OCI-LY7 (cell line): ENCODE results near the gene PPM1J. TPM values are rescaled to one million over a fixed set of nuclear protein-coding genes. Genes with fewer than 3 reads are reported as not detected.
"Not testable (repeated sequence)": the region's sequence is repeated elsewhere in the genome, so short reads cannot be mapped to it uniquely, and the experiment has no call there.

Experiments used
- BruUV-seq: library from RNA; stranded (reverse); fragments of 400-500 nt; replicated peaks from 2 replicates; lab custom pipeline; 2021; lab: Mats Ljungman, UMichigan
- CTCF ChIA-PET: fragments of 300-600 bp; sonication (Branson Sonifier 250); formaldehyde crosslinking; loops from one replicate; lab custom pipeline; 2022; ENCODE audit warnings: antibody characterized with exemption; ENCODE audit not compliant: unreplicated experiment; lab: Charles Lee
- POLR2A ChIA-PET: fragments of 300-600 bp; sonication (Branson Sonifier 250); formaldehyde crosslinking; loops from one replicate; lab custom pipeline; 2022; ENCODE audit warnings: antibody characterized with exemption; lab: Charles Lee
- DNase-seq: peaks from one replicate; pipeline ENCODE4 v3.0.0-alpha.2; 2015; ENCODE audit warnings: low spot score
- H2AFZ ChIP-seq: fragments of 200-600 bp; sonication (generic), shearing (Covaris generic); 2 replicates; pipeline ENCODE4 v1.6.1; 2014; ENCODE audit warnings: mild to moderate bottlenecking, antibody characterized with exemption, low read length, moderate library complexity
- H3K27ac ChIP-seq: fragments of 200-600 bp; sonication (generic); 2 replicates; pipeline ENCODE4 v1.5.1; 2014; ENCODE audit warnings: mixed run types, low read depth, mild to moderate bottlenecking, moderate library complexity, low read length, inconsistent platforms; ENCODE audit not compliant: poor library complexity, severe bottlenecking
- H3K36me3 ChIP-seq: fragments of 200-600 bp; sonication (generic); 2 replicates; pipeline ENCODE4 v1.6.1; 2014; ENCODE audit warnings: mild to moderate bottlenecking, antibody characterized with exemption, low read length, moderate library complexity, mixed read lengths; ENCODE audit not compliant: insufficient read depth
- H3K4me1 ChIP-seq: fragments of 200-600 bp; sonication (generic); 2 replicates; pipeline ENCODE4 v1.5.1; 2014; ENCODE audit warnings: mild to moderate bottlenecking, low read length; ENCODE audit not compliant: insufficient read depth, poor library complexity, severe bottlenecking
- H3K4me2 ChIP-seq: fragments of 200-600 bp; sonication (generic); 2 replicates; pipeline ENCODE4 v1.6.1; 2014; ENCODE audit warnings: mild to moderate bottlenecking, low read length
- H3K4me3 ChIP-seq: fragments of 200-600 bp; sonication (generic); 2 replicates; pipeline ENCODE4 v1.5.1; 2014; ENCODE audit warnings: mild to moderate bottlenecking, low read depth, low read length; ENCODE audit not compliant: poor library complexity, severe bottlenecking
- H3K79me2 ChIP-seq: fragments of 200-600 bp; sonication (generic); 2 replicates; pipeline ENCODE4 v1.6.1; 2016; ENCODE audit warnings: low read depth, mild to moderate bottlenecking, low read length, moderate library complexity, mixed read lengths; ENCODE audit not compliant: insufficient read depth
- H3K9me2 ChIP-seq: fragments of 200-600 bp; sonication (generic); 2 replicates; pipeline ENCODE4 v1.6.1; 2016; ENCODE audit warnings: mild to moderate bottlenecking, low read length, mixed read lengths; ENCODE audit not compliant: insufficient read depth
- H3K9me3 ChIP-seq: fragments of 200-600 bp; sonication (generic); 2 replicates; pipeline ENCODE4 v1.6.1; 2014; ENCODE audit warnings: mild to moderate bottlenecking, mixed run types, low read length, mixed read lengths
- H4K20me1 ChIP-seq: fragments of 200-600 bp; sonication (generic); 2 replicates; pipeline ENCODE4 v1.6.1; 2014; ENCODE audit warnings: mild to moderate bottlenecking, antibody characterized with exemption, low read length, moderate library complexity, mixed read lengths; ENCODE audit not compliant: insufficient read depth
- CTCF ChIP-seq: fragments of 200-600 bp; sonication (generic); conservative IDR thresholded peaks from 2 replicates; pipeline ENCODE4 v1.5.1; 2014; ENCODE audit warnings: mild to moderate bottlenecking, antibody characterized with exemption, low read length, moderate library complexity, mixed read lengths
- EZH2phosphoT487 ChIP-seq: fragments of 200-600 bp; sonication (generic); IDR thresholded peaks from 2 replicates; pipeline ENCODE4 v1.6.1; 2018; ENCODE audit warnings: low read depth, borderline replicate concordance, mild to moderate bottlenecking, mixed run types, antibody characterized with exemption, low read length, moderate library complexity, mixed read lengths
- intact Hi-C: fragments of 100-400 bp; cut with micrococcal nuclease; formaldehyde crosslinking; loops from one replicate; pipeline ENCODE4 v1.10.0; 2022; ENCODE audit not compliant: unreplicated experiment
- total RNA-seq, 2 experiments: library from RNA; depleted of rRNA in 1 of 2; stranded (reverse); fragments of >200 nt in 1 of 2; shearing (Covaris generic) in 1 of 2; gene quantifications; 2 replicates each; pipeline ENCODE4 v1.2.3, GENCODE V29; 2014 to 2022

PPM1J gene
- total RNA-seq, 2 experiments from 2014 or later, result 1.5 to 4.2 TPM

GRCh38 chr1:112727716-112728115 is 12.6 kb upstream of the PPM1J start:
- CTCF ChIA-PET, result no interaction called here
- no peaks in the 10 kb centered on the region for H3K79me2 ChIP-seq
- DNase-seq, result no peak
- H3K4me2 ChIP-seq, result no peak overlapping the region
- no TSS peak for BruUV-seq
- no peaks in the 10 kb centered on the region for H4K20me1 ChIP-seq
- H3K4me3 ChIP-seq, result no peak overlapping the region
- no peaks in the 10 kb centered on the region for H3K36me3 ChIP-seq
- H3K9me3 ChIP-seq, result no peaks in the 10 kb centered on the region
- H3K27ac ChIP-seq, result no peak overlapping the region
- TF ChIP-seq CTCF (no peak), EZH2phosphoT487 (no peak)
- POLR2A ChIA-PET, result no interaction called here
- peaks cover 4% of the 10 kb centered on the region for H3K4me1 ChIP-seq
- H2AFZ ChIP-seq, result no peak overlapping the region
- no peaks in the 10 kb centered on the region for H3K9me2 ChIP-seq
- intact Hi-C loops, result no loop called here

GRCh38 chr1:112724240-112724639 is 9.1 kb upstream of the PPM1J start:
- H3K4me2 ChIP-seq, result not testable (repeated sequence)

GRCh38 chr1:112723511-112723839 is 8.3 kb upstream of the PPM1J start:
- Histone ChIP-seq H3K4me3 (no peak overlapping the region), H2AFZ (no peak overlapping the region), H3K36me3 (no peaks in the 10 kb centered on the region), H3K9me2 (no peaks in the 10 kb centered on the region), H3K4me2 (no peak overlapping the region), H4K20me1 (no peaks in the 10 kb centered on the region), H3K9me3 (no peaks in the 10 kb centered on the region), H3K27ac (no peak overlapping the region), H3K4me1 (no peaks in the 10 kb centered on the region), H3K79me2 (no peaks in the 10 kb centered on the region)
- BruUV-seq, result no TSS peak
- DNase-seq, result no peak
- intact Hi-C loops, result no loop called here
- CTCF ChIA-PET, result interaction anchor here (0.8 kb wide), 1 partner anchor 81 kb away, joined by 3 read pairs; no protein-coding TSS in a partner anchor
- POLR2A ChIA-PET, result no interaction called here
- TF ChIP-seq EZH2phosphoT487, result no peak
- no peak for TF ChIP-seq CTCF

More at GRCh38 chr1:112724240-112724639, 9.1 kb upstream of the PPM1J start:
- H3K36me3 ChIP-seq, BruUV-seq, H3K4me3 ChIP-seq, H3K79me2 ChIP-seq, CTCF ChIA-PET, DNase-seq, H2AFZ ChIP-seq, H3K9me2 ChIP-seq, H4K20me1 ChIP-seq, H3K4me1 ChIP-seq, H3K9me3 ChIP-seq, H3K27ac ChIP-seq, POLR2A ChIA-PET, intact Hi-C loops: not testable (repeated sequence)
